ENCODE results near the gene ZNF692. TPM values are rescaled to one million over a fixed set of nuclear protein-coding genes. Genes with fewer than 3 reads are reported as not detected.
"Not testable (repeated sequence)": the region's sequence is repeated elsewhere in the genome, so short reads cannot be mapped to it uniquely, and the experiment has no call there.

The ZNF692 gene
- total RNA-seq, 1 donor from 2014 or later: 80.1 TPM

- Mint-ChIP-seq H3K4me1 (peaks cover 20% of the 10 kb centered on the region), H3K36me3 (no peaks in the 10 kb centered on the region), H3K27ac (no peak overlapping the region), H3K4me3 (no peak overlapping the region), H3K9me3 (no peaks in the 10 kb centered on the region), H3K27me3 (ENCODE audit: low read depth) (peaks cover 8% of the 10 kb centered on the region)
- TF ChIP-seq, protein P1, sequence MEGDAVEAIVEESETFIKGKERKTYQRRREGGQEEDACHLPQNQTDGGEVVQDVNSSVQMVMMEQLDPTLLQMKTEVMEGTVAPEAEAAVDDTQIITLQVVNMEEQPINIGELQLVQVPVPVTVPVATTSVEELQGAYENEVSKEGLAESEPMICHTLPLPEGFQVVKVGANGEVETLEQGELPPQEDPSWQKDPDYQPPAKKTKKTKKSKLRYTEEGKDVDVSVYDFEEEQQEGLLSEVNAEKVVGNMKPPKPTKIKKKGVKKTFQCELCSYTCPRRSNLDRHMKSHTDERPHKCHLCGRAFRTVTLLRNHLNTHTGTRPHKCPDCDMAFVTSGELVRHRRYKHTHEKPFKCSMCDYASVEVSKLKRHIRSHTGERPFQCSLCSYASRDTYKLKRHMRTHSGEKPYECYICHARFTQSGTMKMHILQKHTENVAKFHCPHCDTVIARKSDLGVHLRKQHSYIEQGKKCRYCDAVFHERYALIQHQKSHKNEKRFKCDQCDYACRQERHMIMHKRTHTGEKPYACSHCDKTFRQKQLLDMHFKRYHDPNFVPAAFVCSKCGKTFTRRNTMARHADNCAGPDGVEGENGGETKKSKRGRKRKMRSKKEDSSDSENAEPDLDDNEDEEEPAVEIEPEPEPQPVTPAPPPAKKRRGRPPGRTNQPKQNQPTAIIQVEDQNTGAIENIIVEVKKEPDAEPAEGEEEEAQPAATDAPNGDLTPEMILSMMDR (IDR thresholded peaks at IDR 0.05; ENCODE audit: unreplicated experiment): no peak
- DNase-seq (ENCODE audit: low spot score in 2 of 2, unreplicated experiment in 2 of 2): no peak
Observed at GRCh38 chr1:248884632-248885295, 25.9 kb upstream of the ZNF692 start.

- not testable (repeated sequence) for H3K9me3 Mint-ChIP-seq; H3K36me3 Mint-ChIP-seq; DNase-seq (ENCODE audit: low spot score in 2 of 2, unreplicated experiment in 2 of 2); H3K27ac Mint-ChIP-seq; H3K4me3 Mint-ChIP-seq
- H3K27me3 Mint-ChIP-seq (ENCODE audit: low read depth): peaks cover 14% of the 10 kb centered on the region
- H3K4me1 Mint-ChIP-seq: peaks cover 13% of the 10 kb centered on the region
Observed at GRCh38 chr1:248882427-248882826, 23.5 kb upstream of the ZNF692 start.

DNA sequence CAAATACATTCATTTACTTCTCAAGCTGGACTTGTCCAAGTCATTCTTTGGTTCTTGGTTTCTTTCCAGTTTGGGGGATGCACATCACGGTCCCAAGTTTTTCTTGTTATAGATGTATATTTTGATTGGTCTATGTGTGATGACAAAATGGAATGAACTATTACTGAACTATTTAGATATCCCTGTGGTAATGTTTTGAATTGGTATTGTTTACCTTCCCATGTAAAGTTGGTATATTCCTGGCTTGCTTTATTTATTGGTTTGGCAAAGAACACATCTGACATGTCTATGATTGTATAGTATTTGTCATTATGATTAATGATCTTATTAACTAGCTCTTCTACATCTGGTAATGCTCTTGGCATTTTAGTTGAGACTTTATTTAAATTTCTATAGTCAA, 22.4 kb upstream of the ZNF692 start:
- Mint-ChIP-seq H3K36me3 (no peaks in the 10 kb centered on the region), H3K9me3 (no peaks in the 10 kb centered on the region), H3K27ac (no peak overlapping the region), H3K4me1 (peaks cover 6% of the 10 kb centered on the region), H3K27me3 (ENCODE audit: low read depth) (peaks cover 14% of the 10 kb centered on the region), H3K4me3 (no peak overlapping the region)
- DNase-seq (ENCODE audit: low spot score in 2 of 2, unreplicated experiment in 2 of 2): no peak
- TF ChIP-seq, protein P1 (IDR thresholded peaks at IDR 0.05; ENCODE audit: unreplicated experiment): no peak

DNA sequence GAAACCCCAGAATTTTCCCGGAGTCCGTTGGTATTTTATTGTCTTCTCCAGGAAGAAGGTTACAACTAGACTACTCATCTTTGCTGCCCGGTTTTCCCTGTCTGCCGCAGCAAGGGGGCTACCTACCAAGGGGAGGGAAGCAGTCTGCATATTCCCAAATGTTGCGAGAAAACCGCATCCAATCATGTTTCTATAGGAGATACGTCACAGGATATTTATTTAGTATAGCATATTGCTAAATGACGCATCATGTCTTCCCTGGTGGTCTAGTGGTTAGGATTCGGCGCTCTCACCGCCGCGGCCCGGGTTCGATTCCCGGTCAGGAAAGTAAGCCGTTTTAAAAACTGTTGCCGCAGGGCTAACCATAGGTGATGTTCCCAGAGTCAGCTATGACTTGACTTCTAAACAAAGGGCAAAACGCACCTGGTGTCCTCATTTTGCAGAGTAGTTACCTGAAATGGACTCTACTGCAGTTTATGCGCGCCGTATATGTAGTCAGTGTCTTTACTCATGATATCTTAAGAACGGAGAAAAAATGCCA, 15.2 kb upstream of the ZNF692 start:
- Mint-ChIP-seq H3K4me1 (peaks cover 6% of the 10 kb centered on the region), H3K4me3 (peak overlapping the region; percentile 94), H3K27ac (peak overlapping the region; percentile 99), H3K36me3 (no peaks in the 10 kb centered on the region), H3K9me3 (no peaks in the 10 kb centered on the region), H3K27me3 (ENCODE audit: low read depth) (peaks cover 9% of the 10 kb centered on the region)
- peak; percentile 60 to 87 for DNase-seq (ENCODE audit: low spot score in 2 of 2, unreplicated experiment in 2 of 2)
- TF ChIP-seq, protein P1 (IDR thresholded peaks at IDR 0.05; ENCODE audit: unreplicated experiment): no peak

DNA sequence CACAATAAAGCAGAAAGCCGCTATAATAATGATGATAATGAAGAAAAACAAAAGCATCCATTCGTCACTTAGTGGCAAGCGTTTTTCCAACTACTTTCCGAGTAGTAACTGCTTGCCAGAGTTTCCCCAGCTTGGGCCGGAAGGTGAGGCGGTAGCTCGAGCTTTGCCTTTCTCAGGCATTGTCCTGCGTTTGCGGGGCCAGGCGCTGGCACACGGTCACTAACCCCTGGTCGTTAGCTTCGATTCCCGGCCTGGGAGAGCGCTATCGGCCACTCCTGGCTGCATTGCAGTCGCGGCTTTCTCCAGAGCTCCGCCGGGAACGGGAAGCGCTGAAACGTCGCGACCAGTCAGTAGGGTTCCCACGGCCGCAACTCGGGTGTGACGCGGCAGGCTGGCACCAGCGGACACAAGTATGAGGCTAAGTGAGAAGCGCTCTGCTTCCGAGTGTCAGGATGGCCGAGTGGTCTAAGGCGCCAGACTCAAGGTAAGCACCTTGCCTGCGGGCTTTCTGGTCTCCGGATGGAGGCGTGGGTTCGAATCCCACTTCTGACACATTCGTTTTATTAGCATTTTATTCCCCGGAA, 14.6 kb upstream of the ZNF692 start:
- peak overlapping the region; percentile 94 for H3K4me3 Mint-ChIP-seq
- no peaks in the 10 kb centered on the region for H3K36me3 Mint-ChIP-seq
- peaks cover 4% of the 10 kb centered on the region for H3K27me3 Mint-ChIP-seq (ENCODE audit: low read depth)
- H3K9me3 Mint-ChIP-seq: no peaks in the 10 kb centered on the region
- TF ChIP-seq, protein P1 (IDR thresholded peaks at IDR 0.05; ENCODE audit: unreplicated experiment): no peak
- H3K4me1 Mint-ChIP-seq: peaks cover 6% of the 10 kb centered on the region
- DNase-seq (ENCODE audit: low spot score in 2 of 2, unreplicated experiment in 2 of 2): peak; percentile 89 to 100
- peak overlapping the region; percentile 99 for H3K27ac Mint-ChIP-seq

DNA sequence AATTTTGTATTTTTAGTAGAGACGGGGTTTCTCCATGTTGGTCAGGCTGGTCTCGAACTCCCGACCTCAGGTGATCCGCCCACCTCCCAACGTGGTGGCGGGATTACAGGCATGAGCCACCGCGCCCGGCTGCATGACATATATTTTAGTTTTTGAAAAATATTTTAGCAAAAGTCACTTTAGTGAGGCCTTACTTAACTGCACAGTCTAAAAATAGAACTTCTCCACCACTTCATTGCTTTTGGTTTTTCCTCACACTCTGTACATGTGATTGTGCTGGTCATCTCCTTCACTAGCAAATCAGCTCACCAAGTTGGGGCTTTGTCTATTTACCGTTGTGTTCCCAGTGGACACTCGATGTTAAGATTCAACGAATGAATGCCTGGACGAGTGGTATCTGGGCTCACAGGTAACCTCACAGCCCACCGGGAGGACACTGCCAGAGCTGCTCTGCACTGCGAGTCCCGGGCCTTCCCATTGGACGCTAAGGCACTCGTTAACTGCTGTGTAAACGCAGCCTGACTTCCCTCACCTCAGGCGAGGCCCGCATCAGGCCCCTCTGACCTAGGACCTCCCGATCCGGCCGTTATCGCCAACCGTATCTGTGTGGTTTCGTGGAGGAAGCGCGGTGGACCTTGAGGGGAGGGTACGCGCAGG, 14.0 kb upstream of the ZNF692 start:
- Mint-ChIP-seq H3K27ac (peak overlapping the region; percentile 99), H3K27me3 (ENCODE audit: low read depth) (peaks cover 4% of the 10 kb centered on the region), H3K4me1 (peaks cover 6% of the 10 kb centered on the region), H3K9me3 (no peaks in the 10 kb centered on the region), H3K4me3 (peak overlapping the region; percentile 94), H3K36me3 (no peaks in the 10 kb centered on the region)
- peak; percentile 37 to 69 for DNase-seq (ENCODE audit: low spot score in 2 of 2, unreplicated experiment in 2 of 2)
- TF ChIP-seq, protein P1 (IDR thresholded peaks at IDR 0.05; ENCODE audit: unreplicated experiment): no peak

Data from mesothelial cell of epicardium (in vitro differentiated cells).